H1 (cell line): ENCODE results near the gene EIF5A2. TPM values are rescaled to one million over a fixed set of nuclear protein-coding genes. Genes with fewer than 3 reads are reported as not detected.

Experiments used
- CTCF ChIA-PET: fragments of 300-600 bp; sonication (Branson Sonifier 250); formaldehyde crosslinking; loops from one replicate; lab custom pipeline; 2021; ENCODE audit not compliant: partially characterized antibody; lab: Charles Lee
- POLR2A ChIA-PET: fragments of 300-600 bp; sonication (Branson Sonifier 250); formaldehyde crosslinking; loops from one replicate; lab custom pipeline; 2021; ENCODE audit warnings: inconsistent platforms; ENCODE audit not compliant: partially characterized antibody; lab: Charles Lee
- DNase-seq, 2 experiments: peaks; one replicate each; pipeline versions ENCODE4 v3.0.0 to v3.0.0-alpha.2; 2010 to 2022; ENCODE audit warnings: low spot score in 2 of 2, low read depth in 1 of 2, mixed read lengths in 1 of 2
- FAIRE-seq: peaks from 2 replicates; lab custom pipeline; 2011; peaks lifted over from hg19 to GRCh38; lab: Jason Lieb, UNC
- H2AFZ ChIP-seq: 2 replicates; pipeline ENCODE4 v1.8.1; 2012; ENCODE audit warnings: low read length, inconsistent platforms
- H2AK5ac ChIP-seq: 2 replicates; pipeline ENCODE4 v1.6.1; 2013; ENCODE audit warnings: low read depth, low read length
- H2BK120ac ChIP-seq: replicated peaks from 2 replicates; pipeline ENCODE3; 2013; ENCODE audit warnings: low read depth, low read length, inconsistent platforms
- H2BK12ac ChIP-seq: 2 replicates; pipeline ENCODE4 v1.6.1; 2013; ENCODE audit warnings: low read depth, low read length
- H2BK15ac ChIP-seq: 2 replicates; pipeline ENCODE4 v1.6.1; 2013; ENCODE audit warnings: low read length
- H2BK20ac ChIP-seq: 2 replicates; pipeline ENCODE4 v1.6.1; 2013; ENCODE audit warnings: low read length
- H2BK5ac ChIP-seq: 2 replicates; pipeline ENCODE4 v1.6.1; 2013; ENCODE audit warnings: low read depth, low read length
- H3K14ac ChIP-seq: 2 replicates; pipeline ENCODE4 v1.6.1; 2013; ENCODE audit warnings: inconsistent platforms; ENCODE audit not compliant: insufficient read length
- H3K18ac ChIP-seq: 2 replicates; pipeline ENCODE4 v1.6.1; 2013; ENCODE audit warnings: low read length; ENCODE audit errors: extremely low read depth
- H3K23ac ChIP-seq: 2 replicates; pipeline ENCODE4 v1.6.1; 2013; ENCODE audit warnings: inconsistent platforms; ENCODE audit not compliant: insufficient read length
- H3K23me2 ChIP-seq: 2 replicates; pipeline ENCODE4 v1.6.1; 2013; ENCODE audit warnings: low read depth, low read length
- H3K27ac ChIP-seq: 2 replicates; pipeline ENCODE4 v1.6.1; 2011; ENCODE audit warnings: low read depth, low read length, inconsistent platforms
- H3K27me3 ChIP-seq, 4 experiments: replicated peaks in 1 of 4; 1 replicate in 1 of 4; 2 replicates in 3 of 4; pipeline versions ENCODE4 v1.6.1 to v1.8.1; 2011 to 2013; ENCODE audit warnings: low read length in 3 of 4, mild to moderate bottlenecking in 3 of 4, inconsistent platforms in 2 of 4, mixed read lengths in 2 of 4, moderate library complexity in 1 of 4; ENCODE audit not compliant: control insufficient read depth in 3 of 4, insufficient read depth in 3 of 4; ENCODE audit errors: extremely low read depth in 1 of 4
- H3K36me3 ChIP-seq, 4 experiments: 2 replicates each; pipeline versions ENCODE4 v1.6.1 to v1.8.1; 2011 to 2013; ENCODE audit warnings: mild to moderate bottlenecking in 4 of 4, low read length in 3 of 4, moderate library complexity in 2 of 4, control low read depth in 1 of 4, inconsistent platforms in 1 of 4; ENCODE audit not compliant: insufficient read depth in 4 of 4, control insufficient read depth in 2 of 4
- H3K4ac ChIP-seq: replicated peaks from 2 replicates; pipeline ENCODE3; 2013; ENCODE audit warnings: low read length, low read depth, mixed read lengths, inconsistent platforms; ENCODE audit not compliant: insufficient read length
- H3K4me1 ChIP-seq, 4 experiments: replicated peaks in 1 of 4; 1 replicate in 1 of 4; 2 replicates in 3 of 4; pipeline versions ENCODE4 v1.6.1 to v1.8.1; 2011 to 2013; ENCODE audit warnings: low read length in 3 of 4, inconsistent platforms in 2 of 4, mixed read lengths in 1 of 4; ENCODE audit not compliant: insufficient read depth in 4 of 4, control insufficient read depth in 3 of 4
- H3K4me2 ChIP-seq, 2 experiments: 2 replicates each; pipeline versions ENCODE4 v1.6.1 to v1.8.1; 2011 to 2013; ENCODE audit warnings: low read depth in 2 of 2, low read length in 2 of 2, control low read depth in 1 of 2, inconsistent platforms in 1 of 2, mild to moderate bottlenecking in 1 of 2; ENCODE audit not compliant: insufficient read depth in 1 of 2
- H3K4me3 ChIP-seq, 4 experiments: fragments of 200-600, 300-600 bp in 1 of 4; sonication (generic), shearing (Covaris generic), sonication (Bioruptor Twin) in 1 of 4; 2 replicates each; pipeline versions ENCODE4 v1.5.1 to v1.8.1; 2011 to 2016; ENCODE audit warnings: low read length in 4 of 4, low read depth in 3 of 4, control low read depth in 2 of 4, inconsistent platforms in 2 of 4, mild to moderate bottlenecking in 2 of 4, mixed read lengths in 1 of 4, moderate library complexity in 1 of 4; ENCODE audit not compliant: insufficient read depth in 2 of 4; ENCODE audit errors: extremely low read depth in 1 of 4
- H3K56ac ChIP-seq: replicated peaks from 2 replicates; pipeline ENCODE3; 2013; ENCODE audit warnings: low read depth, mild to moderate bottlenecking, mixed read lengths, low read length, inconsistent platforms; ENCODE audit not compliant: insufficient read length
- H3K79me1 ChIP-seq: 2 replicates; pipeline ENCODE4 v1.6.1; 2013; ENCODE audit warnings: low read depth, low read length, control low read depth
- H3K79me2 ChIP-seq, 2 experiments: 2 replicates each; pipeline versions ENCODE4 v1.6.1 to v1.8.1; 2012 to 2013; ENCODE audit warnings: low read length in 2 of 2, mild to moderate bottlenecking in 2 of 2, inconsistent platforms in 1 of 2; ENCODE audit not compliant: insufficient read depth in 2 of 2, control insufficient read depth in 1 of 2
- H3K9ac ChIP-seq, 4 experiments: replicated peaks in 1 of 4; 1 replicate in 1 of 4; 2 replicates in 3 of 4; pipeline versions ENCODE4 v1.6.1 to v1.8.1; 2011 to 2013; ENCODE audit warnings: low read depth in 3 of 4, low read length in 3 of 4, control low read depth in 2 of 4, mild to moderate bottlenecking in 2 of 4, moderate library complexity in 2 of 4, inconsistent platforms in 1 of 4; ENCODE audit errors: extremely low read depth in 1 of 4
- H3K9me3 ChIP-seq, 2 experiments: 2 replicates each; pipeline versions ENCODE4 v1.6.1 to v1.8.1; 2012 to 2013; ENCODE audit warnings: mild to moderate bottlenecking in 2 of 2, moderate library complexity in 2 of 2, control low read depth in 1 of 2, inconsistent platforms in 1 of 2, low read depth in 1 of 2, low read length in 1 of 2, mixed read lengths in 1 of 2; ENCODE audit not compliant: insufficient read depth in 2 of 2
- H4K20me1 ChIP-seq, 2 experiments: replicated peaks in 1 of 2; 2 replicates each; pipeline versions ENCODE3 to v1.8.1; 2011 to 2013; ENCODE audit warnings: inconsistent platforms in 2 of 2, low read length in 2 of 2, mild to moderate bottlenecking in 1 of 2; ENCODE audit not compliant: insufficient read depth in 2 of 2, control insufficient read depth in 1 of 2
- H4K5ac ChIP-seq: 2 replicates; pipeline ENCODE4 v1.6.1; 2013; ENCODE audit warnings: low read length, low read depth, mixed read lengths, inconsistent platforms; ENCODE audit not compliant: insufficient read length
- H4K8ac ChIP-seq: 2 replicates; pipeline ENCODE4 v1.8.0; 2013; ENCODE audit warnings: mild to moderate bottlenecking, moderate library complexity, low read length, inconsistent platforms; ENCODE audit not compliant: insufficient read depth; ENCODE audit errors: extremely low read depth
- H4K91ac ChIP-seq: replicated peaks from 2 replicates; pipeline ENCODE3; 2013; ENCODE audit warnings: low read length, mixed read lengths, inconsistent platforms; ENCODE audit not compliant: insufficient read length
- ATF2 ChIP-seq: IDR thresholded peaks from 2 replicates; pipeline ENCODE4 v1.6.1; 2012; ENCODE audit warnings: low read length, inconsistent platforms
- BACH1 ChIP-seq: IDR thresholded peaks from 2 replicates; pipeline ENCODE4 v1.6.1; 2012; ENCODE audit warnings: low read length, improper control_type of control experiment
- CEBPB ChIP-seq: IDR thresholded peaks from 2 replicates; pipeline ENCODE4 v1.6.1; 2012; ENCODE audit warnings: low read depth, low read length
- CHD2 ChIP-seq: IDR thresholded peaks from 2 replicates; pipeline ENCODE4 v1.6.1; 2012; ENCODE audit warnings: low read length, improper control_type of control experiment
- EP300 ChIP-seq, 2 experiments: IDR thresholded peaks; 1 replicate in 1 of 2; 2 replicates in 1 of 2; pipeline ENCODE4 v1.6.1; 2011 to 2012; ENCODE audit warnings: low read depth in 2 of 2, low read length in 2 of 2, mild to moderate bottlenecking in 2 of 2, borderline replicate concordance in 1 of 2, inconsistent platforms in 1 of 2, moderate library complexity in 1 of 2
- GABPA ChIP-seq: IDR thresholded peaks from 2 replicates; pipeline ENCODE4 v1.6.1; 2011; ENCODE audit warnings: mild to moderate bottlenecking, low read length, moderate library complexity, borderline replicate concordance; ENCODE audit not compliant: insufficient read depth
- HDAC2 ChIP-seq, 2 experiments: fragments of 300-600 bp in 1 of 2; sonication (generic) in 1 of 2; IDR thresholded peaks; 2 replicates each; pipeline ENCODE4 v1.6.1; 2011 to 2012; ENCODE audit warnings: low read depth in 2 of 2, low read length in 2 of 2, mild to moderate bottlenecking in 2 of 2, moderate library complexity in 2 of 2, borderline replicate concordance in 1 of 2, inconsistent platforms in 1 of 2
- KDM4A ChIP-seq: IDR thresholded peaks from one replicate; pipeline ENCODE4 v1.7.1; 2012; ENCODE audit warnings: low read depth, mild to moderate bottlenecking, moderate library complexity, low read length, inconsistent platforms; ENCODE audit not compliant: severe bottlenecking
- MAX ChIP-seq: IDR thresholded peaks from 2 replicates; pipeline ENCODE4 v1.6.1; 2012; ENCODE audit warnings: inconsistent platforms
- RAD21 ChIP-seq, 2 experiments: IDR thresholded peaks in 1 of 2; conservative IDR thresholded peaks in 1 of 2; 2 replicates each; pipeline ENCODE4 v1.6.1; 2011; ENCODE audit warnings: low read depth in 2 of 2, low read length in 2 of 2, improper control_type of control experiment in 1 of 2, inconsistent platforms in 1 of 2, mild to moderate bottlenecking in 1 of 2, moderate library complexity in 1 of 2
- SIX5 ChIP-seq: IDR thresholded peaks from 2 replicates; pipeline ENCODE4 v1.6.1; 2011; ENCODE audit warnings: mild to moderate bottlenecking, low read depth, low read length
- WGBS, 2 experiments: shearing (Covaris generic) in 1 of 2; methylation state at CpG; one replicate each; pipeline versions ENCODE4 v1.1.6 to v1.1.7; 2013 to 2015; ENCODE audit warnings: low lambda C conversion rate in 2 of 2, mixed read lengths in 2 of 2, inconsistent platforms in 1 of 2, low coverage in 1 of 2, missing lambda C conversion rate in 1 of 2; ENCODE audit not compliant: insufficient replicate concordance in 2 of 2, insufficient coverage in 1 of 2, insufficient read length in 1 of 2; ENCODE audit errors: extremely low coverage in 1 of 2, missing lambda C conversion rate in 1 of 2; 5-methylcytosine and 5-hydroxymethylcytosine counted together
- polyA plus RNA-seq, 7 experiments: library from polyadenylated mRNA; depleted of rRNA in 3 of 7; stranded (reverse) in 5 of 7; unstranded in 2 of 7; fragments of >200 nt in 5 of 7; fragments of 200-250 nt in 2 of 7; gene quantifications; 1 replicate in 5 of 7; 2 replicates in 1 of 7; 4 replicates in 1 of 7; pipeline versions ENCODE4 v1.2.1 to v1.2.3, GENCODE V29; 2011 to 2013; ENCODE audit warnings: missing spikeins in 2 of 7, mixed read lengths in 2 of 7
- total RNA-seq: library from RNA; stranded (reverse); fragmentation: NEBNext Ultra II Directional; extraction: Animal tissue kit (Norgen Biotek cat#: 25700); gene quantifications from 2 replicates; pipeline ENCODE4 v1.2.1, GENCODE V29; 2021

EIF5A2 gene
- total and polyA plus RNA-seq, 2 of the 8 experiments (the other 6 are each of a cell fraction or from before 2014, with no cell fraction given): 1.5 to 15.0 TPM

- no peak overlapping the region for H4K8ac ChIP-seq
- H3K18ac ChIP-seq: no peak overlapping the region
- no peak overlapping the region for H3K56ac ChIP-seq
- DNase-seq (no peak), FAIRE-seq (no peak)
- no peaks in the 10 kb centered on the region for H3K79me1 ChIP-seq
- no peak overlapping the region for H2BK20ac ChIP-seq
- H3K79me2 ChIP-seq: no peaks in the 10 kb centered on the region
- H4K5ac ChIP-seq: no peak overlapping the region
- no peak overlapping the region for H3K14ac ChIP-seq
- ChIA-PET POLR2A (no interaction called here), CTCF (interaction anchor here (0.6 to 0.7 kb wide), 3 partner anchors 55 to 1726 kb away, joined by 3 to 4 read pairs (median 3); no protein-coding TSS in a partner anchor)
- H3K4me3 ChIP-seq: no peak overlapping the region
- H4K20me1 ChIP-seq: no peaks in the 10 kb centered on the region
- WGBS, 2 experiments: 84% methylated on average over 2 of the region's 2 CpGs; no CpG with 5 or more reads in 1 of the 2 experiments
- H3K27me3 ChIP-seq: no peaks in the 10 kb centered on the region
- no peak overlapping the region for H2BK5ac ChIP-seq
- no peak overlapping the region for H3K4me2 ChIP-seq
- H2AK5ac ChIP-seq: no peak overlapping the region
- no peaks in the 10 kb centered on the region for H3K4me1 ChIP-seq
- H3K36me3 ChIP-seq: no peaks in the 10 kb centered on the region; a peak in 1 of 8 replicates
- no peak overlapping the region for H2BK120ac ChIP-seq
- no peak overlapping the region for H3K23ac ChIP-seq
- no peak overlapping the region for H2BK15ac ChIP-seq
- no peak overlapping the region for H3K9ac ChIP-seq
- H3K9me3 ChIP-seq: 0 out of 4 replicates have a peak, but pooled peaks cover 2% of the 10 kb centered on the region in 2 experiments
- H3K4ac ChIP-seq: no peak overlapping the region
- no peak overlapping the region for H2AFZ ChIP-seq
- no peaks in the 10 kb centered on the region for H3K23me2 ChIP-seq
- no peak overlapping the region for H2BK12ac ChIP-seq
- no peak overlapping the region for H4K91ac ChIP-seq
- no peak overlapping the region for H3K27ac ChIP-seq
- no peak for TF ChIP-seq EP300 (IDR thresholded peaks at IDR 0.05; ENCODE audit: borderline replicate concordance in 1 of 2, low read depth in 2 of 2, low read length in 2 of 2)
- TF ChIP-seq MAX: no peak
- TF ChIP-seq RAD21 (IDR thresholded peaks at IDR 0.05 in 1 of 2, conservative IDR thresholded peaks at IDR 0.05 in 1 of 2; ENCODE audit: low read depth in 2 of 2, low read length in 2 of 2): no peak
- no peak for TF ChIP-seq KDM4A
- no peak for TF ChIP-seq CEBPB
- no peak for TF ChIP-seq CHD2
- TF ChIP-seq BACH1: no peak
- TF ChIP-seq ATF2: no peak
- no peak for TF ChIP-seq GABPA
- no peak for TF ChIP-seq SIX5
- TF ChIP-seq HDAC2 (IDR thresholded peaks at IDR 0.05; ENCODE audit: borderline replicate concordance in 1 of 2, low read depth in 2 of 2, low read length in 2 of 2): no peak
Measured at GRCh38 chr3:170897978-170898377, 10.5 kb downstream of the EIF5A2 start.
